Breast epithelium (tissue), 4 donors: Measurements from ENCODE around the gene ST7. TPM values are rescaled to one million over a fixed set of nuclear protein-coding genes. Genes with fewer than 3 reads are reported as not detected.

Source experiments
- DNase-seq, 2 donors: peaks; one replicate each; pipeline ENCODE4 v3.0.0-alpha.2; 2019; ENCODE audit warnings: low spot score in 2 of 2
- H3K27ac ChIP-seq, 2 donors: fragments of 200-600 bp; sonication (generic) in 1 of 2; one replicate each; pipeline ENCODE4 v1.5.1; 2016 to 2019; ENCODE audit warnings: mild to moderate bottlenecking in 1 of 2
- H3K27me3 ChIP-seq, 2 donors: fragments of 200-600 bp; sonication (generic) in 1 of 2; one replicate each; pipeline versions ENCODE4 v1.5.1 to v1.6.0; 2017 to 2019; ENCODE audit warnings: control low read depth in 1 of 2, mild to moderate bottlenecking in 1 of 2
- H3K36me3 ChIP-seq: fragments of 200-600 bp; one replicate; pipeline ENCODE4 v1.5.1; 2019
- H3K4me1 ChIP-seq, 2 donors: fragments of 200-600 bp; sonication (generic); one replicate each; pipeline ENCODE4 v1.5.1; 2016 to 2019; ENCODE audit warnings: control low read depth in 1 of 2
- H3K4me3 ChIP-seq, 3 donors: fragments of 200-600 bp; sonication (generic); 1 replicate in 2 of 3; 2 replicates in 1 of 3; pipeline ENCODE4 v1.5.1; 2016 to 2019; ENCODE audit warnings: mild to moderate bottlenecking in 3 of 3, moderate library complexity in 2 of 3
- H3K9me3 ChIP-seq, 2 donors: fragments of 200-600 bp; sonication (generic) in 1 of 2; one replicate each; pipeline ENCODE4 v1.5.1; 2016 to 2019; ENCODE audit warnings: control low read depth in 1 of 2
- POLR2A ChIP-seq: fragments of 450-650 bp; IDR thresholded peaks from one replicate; pipeline ENCODE4 v1.6.1; 2016; ENCODE audit warnings: antibody characterized with exemption, mild to moderate bottlenecking, moderate library complexity
- POLR2AphosphoS5 ChIP-seq, 3 donors: sonication (generic); formaldehyde crosslinking; IDR thresholded peaks; one replicate each; pipeline ENCODE4 v1.6.1; 2017; ENCODE audit warnings: antibody characterized with exemption in 3 of 3
- intact Hi-C: fragments of 100-400 bp; cut with DNase I; formaldehyde crosslinking; loops from one replicate; pipeline ENCODE4 v1.15.1; 2023; ENCODE audit warnings: low total_unique reads
- total RNA-seq, 3 donors: library from RNA; depleted of rRNA; stranded (reverse); fragments of >200 nt; gene quantifications; one replicate each; pipeline ENCODE4 v1.1.0, GENCODE V29; 2016
- TF ChIP-seq, protein P1 (sequence below), 3 donors: fragments of 450-650 bp; IDR thresholded peaks; one replicate each; pipeline ENCODE4 v1.5.1; 2016 to 2017; ENCODE audit warnings: antibody characterized with exemption in 3 of 3, mild to moderate bottlenecking in 3 of 3, moderate library complexity in 3 of 3

ST7 gene
- total RNA-seq, 3 donors from 2014 or later: 24.3 to 41.4 (median 27.5) TPM

DNA sequence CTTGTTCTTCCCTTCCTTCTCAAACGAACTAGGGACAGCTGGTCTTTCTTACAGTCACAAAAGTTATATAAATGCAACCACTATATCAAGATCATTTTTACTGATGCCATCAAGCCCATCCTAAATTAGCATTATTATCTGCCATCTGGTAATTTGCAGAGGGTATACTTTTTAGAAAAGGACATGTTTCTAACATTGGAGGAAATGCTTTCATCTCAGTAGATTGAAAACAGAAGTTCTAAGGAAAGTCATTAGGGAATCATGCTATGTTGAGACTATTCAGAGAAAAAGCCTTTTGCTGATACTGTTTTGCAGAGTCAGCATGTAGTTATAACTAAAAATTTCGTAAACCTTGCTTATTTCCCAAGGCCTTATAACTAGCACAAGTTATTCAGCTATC lies 222.9 kb downstream of the ST7 start:
- TF ChIP-seq POLR2A (no peak), POLR2AphosphoS5 (IDR thresholded peaks at IDR 0.05) (no peak)
- intact Hi-C loops: no loop called here
- Histone ChIP-seq H3K9me3 (no peaks in the 10 kb centered on the region), H3K4me3 (no peak overlapping the region), H3K27me3 (no peaks in the 10 kb centered on the region), H3K36me3 (no peaks in the 10 kb centered on the region), H3K27ac (no peak overlapping the region), H3K4me1 (no peaks in the 10 kb centered on the region)
- DNase-seq: no peak

DNA sequence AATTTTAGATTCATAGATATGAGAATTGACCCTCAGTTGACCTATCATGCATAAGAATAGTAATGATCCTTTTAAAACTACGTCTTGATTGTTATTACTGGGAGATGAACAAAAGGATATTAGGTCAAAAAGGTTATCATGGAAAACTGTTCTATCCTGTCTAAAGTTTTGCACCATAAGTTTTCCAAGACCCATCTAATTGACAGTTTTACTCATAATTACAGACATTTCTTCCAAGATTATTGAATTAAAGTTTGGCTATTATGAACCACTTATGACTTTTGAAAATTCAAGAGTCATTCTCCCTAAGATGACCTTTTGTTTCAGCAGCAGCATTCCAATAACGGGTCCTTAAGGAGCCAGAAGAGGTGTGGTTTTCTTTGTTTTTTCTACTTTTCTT lies 225.3 kb downstream of the ST7 start:
- no peak for TF ChIP-seq POLR2AphosphoS5 (IDR thresholded peaks at IDR 0.05)
- no peak for TF ChIP-seq POLR2A
- TF ChIP-seq, protein P1, sequence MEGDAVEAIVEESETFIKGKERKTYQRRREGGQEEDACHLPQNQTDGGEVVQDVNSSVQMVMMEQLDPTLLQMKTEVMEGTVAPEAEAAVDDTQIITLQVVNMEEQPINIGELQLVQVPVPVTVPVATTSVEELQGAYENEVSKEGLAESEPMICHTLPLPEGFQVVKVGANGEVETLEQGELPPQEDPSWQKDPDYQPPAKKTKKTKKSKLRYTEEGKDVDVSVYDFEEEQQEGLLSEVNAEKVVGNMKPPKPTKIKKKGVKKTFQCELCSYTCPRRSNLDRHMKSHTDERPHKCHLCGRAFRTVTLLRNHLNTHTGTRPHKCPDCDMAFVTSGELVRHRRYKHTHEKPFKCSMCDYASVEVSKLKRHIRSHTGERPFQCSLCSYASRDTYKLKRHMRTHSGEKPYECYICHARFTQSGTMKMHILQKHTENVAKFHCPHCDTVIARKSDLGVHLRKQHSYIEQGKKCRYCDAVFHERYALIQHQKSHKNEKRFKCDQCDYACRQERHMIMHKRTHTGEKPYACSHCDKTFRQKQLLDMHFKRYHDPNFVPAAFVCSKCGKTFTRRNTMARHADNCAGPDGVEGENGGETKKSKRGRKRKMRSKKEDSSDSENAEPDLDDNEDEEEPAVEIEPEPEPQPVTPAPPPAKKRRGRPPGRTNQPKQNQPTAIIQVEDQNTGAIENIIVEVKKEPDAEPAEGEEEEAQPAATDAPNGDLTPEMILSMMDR (IDR thresholded peaks at IDR 0.05): no peak
- no peak overlapping the region for H3K27ac ChIP-seq
- DNase-seq: no peak
- H3K27me3 ChIP-seq: no peaks in the 10 kb centered on the region
- no peaks in the 10 kb centered on the region for H3K9me3 ChIP-seq
- no peak overlapping the region for H3K4me3 ChIP-seq
- H3K4me1 ChIP-seq: no peaks in the 10 kb centered on the region
- intact Hi-C loops: no loop called here
- no peaks in the 10 kb centered on the region for H3K36me3 ChIP-seq

DNA sequence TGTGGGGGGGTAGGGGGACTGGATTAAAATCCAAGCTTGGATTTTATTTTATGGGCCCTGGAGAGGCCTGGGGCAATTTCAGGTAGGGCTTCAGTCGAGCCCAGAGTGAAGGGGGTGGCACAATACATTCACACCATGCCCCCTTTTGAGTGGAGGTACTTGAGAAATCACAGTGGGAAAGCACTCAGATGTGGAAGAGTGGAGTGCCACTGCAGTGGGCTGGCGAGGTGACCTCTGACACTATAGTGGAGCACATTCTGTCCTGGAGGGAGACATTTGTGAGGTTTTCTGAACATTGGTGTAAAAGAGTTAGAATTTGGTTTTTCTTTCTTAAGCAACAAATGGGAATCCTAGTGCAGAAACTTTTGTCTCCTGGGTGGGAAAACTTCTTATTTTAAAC lies 226.4 kb downstream of the ST7 start:
- H3K4me3 ChIP-seq: no peak overlapping the region
- no peak overlapping the region for H3K27ac ChIP-seq
- H3K4me1 ChIP-seq: no peaks in the 10 kb centered on the region
- no peaks in the 10 kb centered on the region for H3K36me3 ChIP-seq
- no peaks in the 10 kb centered on the region for H3K9me3 ChIP-seq
- H3K27me3 ChIP-seq: no peaks in the 10 kb centered on the region
- intact Hi-C loops: no loop called here
- DNase-seq: no peak
- TF ChIP-seq, protein P1 (IDR thresholded peaks at IDR 0.05): no peak
- TF ChIP-seq POLR2A: no peak
- no peak for TF ChIP-seq POLR2AphosphoS5 (IDR thresholded peaks at IDR 0.05)

DNA sequence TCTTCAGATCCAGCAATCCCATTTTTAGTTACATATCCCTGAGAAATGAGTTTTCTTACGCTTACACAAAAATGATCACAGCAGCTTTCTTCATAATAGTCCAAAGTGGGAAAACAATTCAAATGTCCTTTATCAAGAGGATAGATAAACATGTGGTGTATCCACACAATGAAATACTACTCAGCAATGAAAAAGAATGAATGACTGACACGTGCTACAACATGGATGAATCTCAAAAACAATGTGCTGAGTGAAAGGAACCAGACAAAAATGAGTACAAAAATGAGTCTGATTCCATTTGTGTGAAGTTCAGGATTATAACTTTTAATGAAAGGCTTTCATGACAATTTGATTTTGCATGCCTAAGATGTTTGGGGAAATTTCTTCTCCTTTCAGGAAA lies 230.4 kb downstream of the ST7 start:
- Histone ChIP-seq H3K4me3 (no peak overlapping the region), H3K9me3 (no peaks in the 10 kb centered on the region), H3K36me3 (no peaks in the 10 kb centered on the region), H3K27ac (no peak overlapping the region), H3K4me1 (no peaks in the 10 kb centered on the region), H3K27me3 (no peaks in the 10 kb centered on the region)
- no peak for DNase-seq
- TF ChIP-seq, protein P1 (IDR thresholded peaks at IDR 0.05): no peak
- TF ChIP-seq POLR2AphosphoS5 (IDR thresholded peaks at IDR 0.05) (no peak), POLR2A (no peak)
- intact Hi-C loops: no loop called here

DNA sequence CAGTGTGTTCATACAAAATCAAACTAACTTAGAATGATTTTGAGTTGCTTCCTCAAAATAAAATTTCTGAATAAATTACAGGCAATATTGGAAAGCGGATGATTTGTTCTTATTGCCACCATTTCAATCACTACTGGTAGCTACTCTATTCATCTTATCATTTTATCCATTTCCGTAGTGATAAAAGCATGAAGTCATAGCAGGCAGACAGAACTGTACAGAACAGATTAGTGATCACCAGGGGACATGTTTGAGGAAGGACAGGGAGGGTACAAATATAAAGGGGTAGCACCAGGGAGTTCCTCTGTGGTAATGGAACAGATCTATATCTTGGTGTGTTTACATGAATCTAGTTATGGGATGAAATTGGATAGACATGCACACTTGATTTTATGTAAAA lies 231.1 kb downstream of the ST7 start:
- no peak overlapping the region for H3K27ac ChIP-seq

More for the DNA sequence above, 231.1 kb downstream of the ST7 start:
- intact Hi-C loops: no loop called here
- Histone ChIP-seq H3K4me1 (no peaks in the 10 kb centered on the region), H3K27me3 (no peaks in the 10 kb centered on the region), H3K36me3 (no peaks in the 10 kb centered on the region), H3K9me3 (no peaks in the 10 kb centered on the region), H3K4me3 (no peak overlapping the region)
- TF ChIP-seq, protein P1 (IDR thresholded peaks at IDR 0.05): no peak
- TF ChIP-seq POLR2AphosphoS5 (IDR thresholded peaks at IDR 0.05) (no peak), POLR2A (no peak)
- no peak for DNase-seq
